Muscle layer of duodenum (tissue), 2 donors: ENCODE data around the gene BICDL1.

ENCODE experiments used
- H3K27ac ChIP-seq: one replicate; pipeline ENCODE4 v1.7.0; 2013; ENCODE audit warnings: mild to moderate bottlenecking, low read length
- H3K27me3 ChIP-seq: one replicate; pipeline ENCODE4 v1.7.0; 2013; ENCODE audit warnings: low read depth, mild to moderate bottlenecking, control low read depth, low read length
- H3K36me3 ChIP-seq, 2 donors: one replicate each; pipeline ENCODE4 v1.7.0; 2013; ENCODE audit warnings: low read length in 2 of 2, control low read depth in 1 of 2, mild to moderate bottlenecking in 1 of 2; ENCODE audit not compliant: insufficient read depth in 2 of 2, control insufficient read depth in 1 of 2
- H3K4me1 ChIP-seq, 2 donors: one replicate each; pipeline ENCODE4 v1.7.0; 2013; ENCODE audit warnings: low read length in 2 of 2, mild to moderate bottlenecking in 2 of 2, control low read depth in 1 of 2, moderate library complexity in 1 of 2; ENCODE audit not compliant: insufficient read depth in 2 of 2, control insufficient read depth in 1 of 2
- H3K4me3 ChIP-seq, 2 donors: one replicate each; pipeline ENCODE4 v1.7.0; 2013; ENCODE audit warnings: low read length in 2 of 2, low read depth in 1 of 2, mild to moderate bottlenecking in 1 of 2
- H3K9me3 ChIP-seq, 2 donors: one replicate each; pipeline ENCODE4 v1.7.0; 2013; ENCODE audit warnings: low read length in 2 of 2, control low read depth in 1 of 2, mild to moderate bottlenecking in 1 of 2; ENCODE audit not compliant: control insufficient read depth in 1 of 2
- donor health status: healthy.

The BICDL1 gene

DNA sequence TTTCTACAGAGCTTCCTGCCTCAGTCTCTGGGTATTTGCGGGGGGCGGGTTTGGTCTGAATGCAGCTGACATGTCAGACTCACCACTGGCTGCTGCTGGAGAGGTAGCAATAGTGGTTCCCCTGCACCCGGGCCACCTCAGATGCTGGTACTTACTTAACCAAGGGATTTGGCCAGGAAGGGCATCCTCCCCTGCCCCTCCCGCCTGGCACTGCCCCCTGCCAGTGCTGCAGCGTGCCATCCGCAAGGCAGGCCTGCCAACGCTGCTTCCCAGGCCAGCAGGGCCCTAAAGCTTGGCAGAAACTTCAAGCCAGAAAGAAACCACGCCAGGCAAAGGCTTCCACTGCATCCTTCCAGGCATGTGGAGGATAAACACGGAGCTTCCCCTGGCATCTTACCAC lies 105.4 kb downstream of the BICDL1 start:
- peaks cover 31 to 34% of the 10 kb centered on the region in 2 donors for H3K36me3 ChIP-seq
- H3K9me3 ChIP-seq, result no peaks in the 10 kb centered on the region
- H3K27me3 ChIP-seq, result no peaks in the 10 kb centered on the region
- H3K4me1 ChIP-seq, result peaks cover 0 to 9% of the 10 kb centered on the region in 2 donors
- no peak overlapping the region for H3K4me3 ChIP-seq
- no peak overlapping the region for H3K27ac ChIP-seq

DNA sequence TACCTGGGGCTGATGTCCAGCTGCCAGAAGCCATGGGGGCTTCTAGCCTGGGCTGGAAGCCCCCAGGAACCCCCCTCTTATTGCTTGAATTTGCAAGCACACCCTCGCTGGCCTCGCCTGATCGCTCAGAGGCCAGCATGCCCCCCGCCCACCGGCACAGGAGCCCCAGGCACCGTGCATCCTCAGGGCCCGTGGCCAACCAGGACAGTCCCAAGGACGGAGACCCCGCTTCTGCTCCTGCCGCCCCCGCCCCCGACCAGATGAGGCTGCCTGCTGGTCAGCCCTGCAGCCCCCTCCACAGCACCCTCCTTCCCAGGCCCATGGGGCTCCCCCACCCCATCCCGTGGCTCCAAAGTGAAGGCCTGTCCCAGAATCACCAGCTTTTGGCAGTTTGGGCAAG lies 106.3 kb downstream of the BICDL1 start:
- Histone ChIP-seq H3K27me3 (no peaks in the 10 kb centered on the region), H3K9me3 (no peaks in the 10 kb centered on the region), H3K4me3 (no peak overlapping the region), H3K4me1 (peaks cover 0 to 12% of the 10 kb centered on the region in 2 donors), H3K27ac (no peak overlapping the region), H3K36me3 (peaks cover 32 to 34% of the 10 kb centered on the region in 2 donors)

DNA sequence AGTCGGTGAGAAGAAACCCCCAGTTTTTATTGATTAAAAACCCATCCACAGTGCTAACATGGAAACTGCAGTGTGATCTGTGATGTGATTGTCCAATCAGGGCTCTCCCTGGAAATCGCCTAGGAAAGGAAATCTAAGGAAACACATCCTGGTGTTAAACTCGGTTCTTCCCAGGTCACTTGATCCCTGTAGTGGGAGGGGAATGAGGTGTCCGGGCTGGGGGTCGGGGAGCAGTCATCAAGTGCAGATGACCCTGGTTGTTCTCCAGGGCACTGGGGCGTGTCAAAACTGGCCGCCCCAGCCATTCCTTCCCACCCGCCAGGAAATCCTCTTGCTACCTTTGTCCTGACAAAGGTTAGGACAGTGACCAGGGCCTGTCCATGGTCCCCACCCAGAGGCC lies 106.7 kb downstream of the BICDL1 start:
- H3K27ac ChIP-seq, result no peak overlapping the region
- H3K4me1 ChIP-seq, result peaks cover 0 to 16% of the 10 kb centered on the region in 2 donors
- peaks cover 32 to 34% of the 10 kb centered on the region in 2 donors for H3K36me3 ChIP-seq
- no peaks in the 10 kb centered on the region for H3K9me3 ChIP-seq
- H3K27me3 ChIP-seq, result no peaks in the 10 kb centered on the region
- H3K4me3 ChIP-seq, result no peak overlapping the region

- Histone ChIP-seq H3K4me1 (peaks cover 4 to 26% of the 10 kb centered on the region in 2 donors), H3K36me3 (peaks cover 32 to 39% of the 10 kb centered on the region in 2 donors), H3K27ac (no peak overlapping the region)
Measured at GRCh38 chr12:120096671-120097202, 107.7 kb downstream of the BICDL1 start.

DNA sequence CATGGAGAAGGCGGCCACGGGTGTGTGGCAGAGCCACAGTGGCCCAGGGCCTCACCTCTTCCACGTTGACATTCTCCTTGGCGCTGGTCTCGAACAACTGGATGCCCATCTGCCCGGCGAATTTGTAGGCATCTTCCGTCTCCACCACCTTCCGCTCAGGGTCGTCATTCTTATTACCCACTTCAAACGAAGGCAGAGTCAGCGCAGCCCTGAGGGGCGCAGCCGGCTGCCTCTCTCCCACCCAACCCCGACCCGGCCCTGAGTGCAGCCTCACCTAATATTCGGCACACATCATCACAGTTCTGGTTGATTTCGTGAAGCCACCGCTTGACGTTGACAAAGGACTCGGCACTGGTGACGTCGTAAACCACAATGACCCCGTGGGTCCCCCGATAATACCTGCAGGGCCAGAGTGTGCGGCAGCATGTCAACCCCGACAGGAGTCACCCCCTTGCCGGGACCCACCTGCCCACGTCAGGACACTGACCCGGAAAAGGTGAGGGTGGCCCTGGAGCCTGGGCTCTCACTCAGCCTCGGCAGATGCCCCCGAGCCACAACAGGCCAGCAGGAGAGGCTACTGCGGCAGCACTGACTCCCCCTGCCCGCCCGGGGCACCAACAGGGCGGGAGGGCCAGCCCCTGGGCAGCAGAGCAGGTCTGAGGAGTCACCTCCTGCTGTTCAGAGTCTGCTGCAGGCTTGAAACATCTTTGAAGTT lies 109.9 kb downstream of the BICDL1 start:
- Histone ChIP-seq H3K27ac (no peak overlapping the region), H3K27me3 (no peaks in the 10 kb centered on the region), H3K9me3 (no peaks in the 10 kb centered on the region), H3K4me3 (no peak overlapping the region), H3K36me3 (peaks cover 40 to 57% of the 10 kb centered on the region in 2 donors), H3K4me1 (peaks cover 4 to 31% of the 10 kb centered on the region in 2 donors)

More at GRCh38 chr12:120096671-120097202, 107.7 kb downstream of the BICDL1 start:
- Histone ChIP-seq H3K27me3 (no peaks in the 10 kb centered on the region), H3K4me3 (no peak overlapping the region), H3K9me3 (no peaks in the 10 kb centered on the region)

DNA sequence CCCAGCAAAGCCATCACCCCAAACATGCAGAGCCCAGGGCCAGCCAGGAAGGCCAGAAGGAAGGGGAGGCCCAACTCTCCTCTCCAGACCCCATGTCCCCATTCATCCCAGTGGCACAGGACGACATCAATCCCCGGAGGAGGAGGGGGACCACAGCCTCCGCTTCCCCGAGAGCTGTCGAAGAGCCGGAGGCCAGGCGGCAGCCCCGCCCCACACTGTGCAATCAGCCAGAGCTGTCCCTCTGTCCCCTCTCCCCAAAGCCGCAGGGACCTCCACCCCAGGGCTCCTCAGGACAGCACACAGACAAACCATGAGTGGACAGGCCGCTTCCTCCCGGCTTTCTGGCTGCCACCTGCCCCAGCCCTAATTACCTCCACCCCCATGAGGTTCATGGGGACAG lies 110.7 kb downstream of the BICDL1 start:
- peaks cover 40 to 59% of the 10 kb centered on the region in 2 donors for H3K36me3 ChIP-seq
- no peaks in the 10 kb centered on the region for H3K27me3 ChIP-seq
- H3K4me1 ChIP-seq, result peaks cover 4 to 29% of the 10 kb centered on the region in 2 donors
- no peak overlapping the region for H3K27ac ChIP-seq
- no peak overlapping the region for H3K4me3 ChIP-seq
- H3K9me3 ChIP-seq, result no peaks in the 10 kb centered on the region

DNA sequence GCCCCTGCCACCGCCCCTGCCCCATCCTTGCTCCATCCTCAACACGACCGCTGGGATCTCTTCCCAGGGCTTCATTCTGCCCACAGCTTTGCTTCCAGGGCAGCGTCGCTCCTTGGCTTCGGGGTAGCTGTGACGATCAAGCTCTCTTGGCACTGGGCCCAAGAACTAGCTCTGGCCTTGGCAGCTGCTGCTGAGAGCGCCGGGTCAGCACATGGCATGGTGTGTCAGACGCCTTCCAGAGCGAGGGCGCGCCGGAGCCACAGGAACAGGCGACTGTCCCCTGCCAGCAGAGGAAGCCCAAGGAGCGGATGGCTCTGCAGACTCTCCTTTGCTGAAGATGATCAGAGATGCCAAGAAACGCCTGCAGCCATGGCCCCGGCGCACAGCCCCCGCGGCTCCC lies 111.6 kb downstream of the BICDL1 start:
- H3K4me1 ChIP-seq, result peaks cover 4 to 29% of the 10 kb centered on the region in 2 donors
- H3K36me3 ChIP-seq, result peaks cover 38 to 62% of the 10 kb centered on the region in 2 donors
- no peaks in the 10 kb centered on the region for H3K9me3 ChIP-seq
- no peak overlapping the region for H3K27ac ChIP-seq
- H3K27me3 ChIP-seq, result no peaks in the 10 kb centered on the region
- H3K4me3 ChIP-seq, result peak overlapping the region in 1 of 2 donors; percentile 17

DNA sequence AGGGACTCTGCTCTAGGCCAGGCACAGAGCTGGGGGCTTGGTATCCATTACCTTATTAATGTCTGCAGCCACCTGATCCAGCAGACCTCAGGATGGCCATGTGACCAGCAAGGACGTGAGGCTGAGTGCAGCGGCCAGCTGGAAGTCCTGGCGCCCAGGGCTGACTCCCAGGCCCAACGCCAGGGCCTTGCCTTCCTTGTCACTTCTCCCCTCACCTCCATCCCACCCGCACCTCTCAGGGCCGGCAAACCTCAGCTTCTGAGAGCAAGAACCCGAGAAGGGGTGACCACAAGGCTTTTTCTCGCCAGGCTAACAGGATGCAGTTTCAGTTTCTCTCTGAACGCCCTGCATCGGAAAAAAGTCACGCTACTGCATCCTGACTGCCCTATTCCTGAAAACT lies 112.1 kb downstream of the BICDL1 start:
- Histone ChIP-seq H3K36me3 (peaks cover 37 to 62% of the 10 kb centered on the region in 2 donors), H3K27me3 (no peaks in the 10 kb centered on the region), H3K4me1 (peaks cover 4 to 29% of the 10 kb centered on the region in 2 donors), H3K4me3 (peak overlapping the region in 1 of 2 donors; percentile 17), H3K9me3 (no peaks in the 10 kb centered on the region), H3K27ac (no peak overlapping the region)

GRCh38 chr12:120101617-120102016 lies 112.6 kb downstream of the BICDL1 start:
- H3K27me3 ChIP-seq, result no peaks in the 10 kb centered on the region
- peaks cover 4 to 29% of the 10 kb centered on the region in 2 donors for H3K4me1 ChIP-seq
- no peaks in the 10 kb centered on the region for H3K9me3 ChIP-seq
- H3K4me3 ChIP-seq, result peak overlapping the region in 1 of 2 donors; percentile 17
- peaks cover 34 to 60% of the 10 kb centered on the region in 2 donors for H3K36me3 ChIP-seq
- H3K27ac ChIP-seq, result no peak overlapping the region

DNA sequence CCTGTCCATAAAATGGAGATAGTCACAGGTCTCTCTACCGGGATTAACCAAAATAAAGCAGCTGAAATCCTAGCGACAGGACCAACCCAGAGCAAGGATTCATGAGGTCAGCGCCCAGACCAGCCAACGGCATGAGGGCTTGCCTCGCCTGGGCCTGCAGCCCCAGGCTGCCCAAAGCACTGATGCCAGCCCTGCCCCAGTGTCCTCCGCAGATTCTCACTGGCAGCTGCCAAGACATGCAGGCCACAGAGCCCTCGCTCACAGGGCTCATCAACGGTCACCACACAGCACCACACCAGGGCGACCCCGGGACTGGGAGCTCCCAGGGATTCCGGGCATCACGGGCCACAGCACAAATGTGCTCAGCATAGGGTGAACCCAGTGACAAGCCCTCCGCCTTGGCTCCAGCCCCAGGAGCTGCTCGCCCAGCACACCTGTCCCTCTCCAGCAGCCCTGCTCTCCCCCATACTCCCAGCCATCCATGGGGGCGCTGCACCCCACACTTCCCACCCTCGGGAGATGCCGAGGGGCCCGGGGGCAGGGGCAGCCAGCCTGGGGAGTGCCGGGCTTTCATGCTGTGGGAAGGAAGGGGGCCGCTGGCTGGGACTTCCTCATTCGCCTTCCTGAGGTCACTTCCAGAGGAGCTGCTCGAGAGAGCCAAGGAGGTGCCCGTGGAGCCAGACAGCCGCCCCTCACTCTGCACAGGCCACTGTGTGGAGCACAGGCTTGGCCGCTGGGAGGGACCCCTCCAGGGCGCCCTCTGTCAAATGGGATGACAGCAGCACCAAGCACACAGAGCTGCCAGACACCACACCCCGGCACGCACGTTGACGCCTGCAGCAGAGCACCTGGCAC lies 113.4 kb downstream of the BICDL1 start:
- no peaks in the 10 kb centered on the region for H3K27me3 ChIP-seq
- H3K9me3 ChIP-seq, result no peaks in the 10 kb centered on the region
- H3K27ac ChIP-seq, result no peak overlapping the region
- H3K4me1 ChIP-seq, result peaks cover 4 to 29% of the 10 kb centered on the region in 2 donors
- no peak overlapping the region for H3K4me3 ChIP-seq
- H3K36me3 ChIP-seq, result peaks cover 26 to 58% of the 10 kb centered on the region in 2 donors

GRCh38 chr12:120103044-120103338 lies 114.0 kb downstream of the BICDL1 start:
- Histone ChIP-seq H3K9me3 (no peaks in the 10 kb centered on the region), H3K4me1 (peaks cover 4 to 29% of the 10 kb centered on the region in 2 donors), H3K4me3 (no peak overlapping the region), H3K27me3 (no peaks in the 10 kb centered on the region), H3K36me3 (peaks cover 26 to 61% of the 10 kb centered on the region in 2 donors), H3K27ac (no peak overlapping the region)
